GM19372 (cell line): Measurements from ENCODE around the gene CIP2A.

Experiments
- ATAC-seq: cut with Tn5 transposase; IDR thresholded peaks from one replicate; pipeline ENCODE4 v1.9.1; 2021; ENCODE audit warnings: mild to moderate bottlenecking, low read depth, moderate library complexity; ENCODE audit not compliant: unreplicated experiment

CIP2A gene

GRCh38 chr3:108512671-108513070 is 76.6 kb downstream of the CIP2A start:
- ATAC-seq = no peak

DNA sequence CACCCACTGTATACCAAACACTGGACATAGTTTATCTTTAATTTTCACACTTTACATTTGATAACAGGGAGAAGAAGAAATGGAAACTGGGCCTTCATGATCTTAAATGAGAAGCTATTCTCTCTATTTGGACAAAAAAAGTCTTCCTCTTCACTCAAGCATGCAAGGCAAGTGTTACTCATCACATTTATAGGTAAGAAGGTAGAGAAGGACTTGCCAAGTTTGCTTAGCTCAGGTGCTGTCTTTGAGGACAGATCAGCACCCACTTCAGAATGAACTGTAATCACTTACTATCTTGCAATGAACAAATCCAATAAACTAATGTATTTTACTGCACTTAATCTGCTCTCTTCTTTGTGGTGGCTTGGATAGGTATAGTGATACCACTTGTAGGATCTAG is 77.7 kb downstream of the CIP2A start:
- no peak for ATAC-seq

DNA sequence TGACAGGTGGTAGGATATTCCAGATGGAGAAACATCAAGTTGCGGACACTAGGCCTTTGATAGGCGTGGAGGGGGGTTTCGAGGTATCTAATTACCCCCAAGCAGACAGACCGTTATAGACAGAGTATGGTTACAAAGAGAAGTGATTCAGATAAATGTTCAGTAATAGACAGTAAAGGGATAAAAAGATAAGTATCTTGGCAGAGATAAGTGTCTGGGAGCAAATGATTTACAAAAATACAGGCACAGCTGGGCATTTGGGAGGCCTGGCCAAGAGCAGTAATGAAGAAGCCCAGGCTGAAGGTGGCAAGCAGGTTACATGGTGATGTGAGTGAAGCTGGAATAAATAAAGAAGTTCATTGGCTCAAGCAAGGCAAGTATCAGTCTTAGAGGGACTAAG is 78.2 kb downstream of the CIP2A start:
- no peak for ATAC-seq

DNA sequence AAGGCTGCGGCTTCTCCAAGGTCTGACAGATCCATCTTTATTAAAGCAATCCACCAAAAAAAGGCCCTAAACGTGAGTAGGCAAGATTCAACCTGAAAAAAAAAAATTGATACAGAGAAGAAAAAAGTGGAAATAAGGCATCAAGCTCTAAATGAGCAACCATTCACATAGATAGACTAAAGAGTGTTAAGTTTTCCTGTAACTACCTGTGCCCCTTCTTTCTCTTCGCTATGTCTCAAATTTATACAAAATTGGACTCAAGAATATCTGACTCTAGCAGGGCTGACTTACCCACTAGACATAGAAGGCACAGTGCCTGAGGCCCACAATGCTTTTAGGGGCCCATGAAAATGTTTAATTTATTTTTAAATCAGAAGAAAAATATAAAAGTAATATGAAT is 78.7 kb downstream of the CIP2A start, which contains the start of gene MYH15:
TSS of gene MYH15 (minus strand) at position 101 of the 400 bp plus-strand sequence. CDS start at position 35, 66 bp downstream.
- no peak for ATAC-seq

GRCh38 chr3:108509871-108510270 is 79.4 kb downstream of the CIP2A start:
- ATAC-seq = no peak

DNA sequence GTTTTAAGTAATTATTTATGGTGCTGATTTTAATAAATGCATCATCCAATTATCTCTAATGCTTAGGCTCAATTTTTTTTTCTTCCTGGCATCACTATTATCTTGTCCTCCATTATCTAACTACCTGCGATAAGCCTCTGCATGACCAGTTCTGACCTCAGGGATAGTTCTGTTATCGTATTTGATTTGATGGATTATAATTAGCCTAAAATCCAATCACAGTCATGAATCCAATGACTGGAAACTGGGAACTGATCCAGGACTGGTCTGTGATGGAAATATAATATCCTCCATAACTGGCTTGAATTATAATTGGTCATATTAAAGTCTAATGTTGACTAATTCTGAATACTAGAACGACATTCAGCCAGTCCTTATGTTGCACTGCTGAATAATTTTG is 80.0 kb downstream of the CIP2A start:
- ATAC-seq = no peak

DNA sequence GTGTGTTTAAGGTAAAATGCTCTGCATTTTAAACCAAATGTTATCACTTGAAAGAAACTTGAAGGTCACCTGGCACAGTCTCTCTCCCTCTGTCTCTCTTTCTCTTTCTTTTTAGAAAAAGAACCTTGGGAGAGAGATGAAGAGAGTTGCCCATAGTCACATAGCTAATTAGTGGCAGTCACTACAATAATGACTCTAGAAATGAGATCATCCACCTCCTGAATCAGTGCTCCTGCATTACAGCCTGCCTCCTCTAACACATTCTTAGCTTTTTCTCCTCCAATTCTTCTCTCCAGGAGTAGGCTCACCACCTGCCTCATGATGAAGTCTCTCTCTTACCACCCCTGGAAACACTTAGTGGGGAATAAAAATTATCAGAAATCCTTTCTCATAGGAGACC is 81.3 kb downstream of the CIP2A start:
- no peak for ATAC-seq

DNA sequence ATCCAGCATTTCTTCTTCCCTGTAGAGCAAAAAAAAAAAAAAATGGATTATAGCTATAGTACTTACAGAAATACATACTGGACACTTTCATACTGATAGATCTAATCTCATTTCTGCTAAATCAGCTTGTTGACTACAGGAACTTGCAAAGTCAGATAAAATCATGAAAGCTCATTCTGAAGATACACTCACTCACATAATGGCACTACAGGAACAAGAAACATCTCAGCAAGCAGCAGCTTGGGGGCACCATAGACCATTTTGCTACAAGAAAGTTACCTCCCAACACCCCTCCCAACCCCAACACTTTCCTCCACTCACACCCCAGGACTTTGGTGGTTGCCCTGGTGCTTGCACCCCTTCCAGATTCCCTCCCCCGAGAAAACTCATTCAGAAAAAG is 83.4 kb downstream of the CIP2A start:
- no peak for ATAC-seq

DNA sequence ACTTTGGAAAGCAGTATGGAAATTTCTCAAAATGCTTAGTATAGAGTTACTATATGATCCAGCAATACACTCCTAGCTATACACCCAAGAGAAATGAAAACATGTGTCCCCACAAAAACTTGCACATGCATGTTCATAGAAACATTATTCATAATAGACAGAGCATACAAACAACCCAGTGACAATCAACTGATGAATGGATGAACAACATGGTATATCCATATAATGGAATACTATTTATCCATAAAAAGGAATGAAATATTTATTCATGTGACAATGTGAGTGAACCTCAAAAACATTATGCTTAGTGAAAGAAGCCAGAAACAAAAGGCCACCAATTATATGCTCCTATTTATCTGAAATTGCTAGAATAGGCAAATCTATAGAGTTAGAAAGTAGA is 85.5 kb downstream of the CIP2A start:
- ATAC-seq = no peak

GRCh38 chr3:108501535-108501934 is 87.7 kb downstream of the CIP2A start:
- no peak for ATAC-seq

- ATAC-seq = no peak
Measured at GRCh38 chr3:108500728-108501127, 88.5 kb downstream of the CIP2A start.
